Sigmoid colon (tissue), 7 donors: ENCODE measurements around the gene SLC9A3. TPM values are rescaled to one million over a fixed set of nuclear protein-coding genes. Genes with fewer than 3 reads are reported as not detected.

ENCODE experiments used
- DNase-seq: peaks from one replicate; pipeline ENCODE4 v3.0.0-alpha.2; 2019
- H3K27ac ChIP-seq, 4 donors: fragments of 200-600 bp; sonication (generic); one replicate each; pipeline ENCODE4 v1.5.1; 2016 to 2019; ENCODE audit warnings: mild to moderate bottlenecking in 1 of 4
- H3K27me3 ChIP-seq, 3 donors: fragments of 200-600 bp; sonication (generic); one replicate each; pipeline ENCODE4 v1.5.1; 2019; ENCODE audit warnings: mild to moderate bottlenecking in 1 of 3
- H3K36me3 ChIP-seq, 4 donors: fragments of 200-600 bp; sonication (generic); one replicate each; pipeline ENCODE4 v1.5.1; 2016 to 2019
- H3K4me1 ChIP-seq, 4 donors: fragments of 200-600 bp; sonication (generic); one replicate each; pipeline ENCODE4 v1.5.1; 2017 to 2019
- H3K4me3 ChIP-seq, 4 donors: fragments of 200-600 bp; sonication (generic); one replicate each; pipeline ENCODE4 v1.5.1; 2017 to 2019; ENCODE audit warnings: mild to moderate bottlenecking in 2 of 4, moderate library complexity in 1 of 4
- H3K9me3 ChIP-seq, 4 donors: fragments of 200-600 bp in 3 of 4; sonication (generic) in 3 of 4; one replicate each; pipeline versions ENCODE4 v1.5.1 to v1.6.1; 2013 to 2019
- EP300 ChIP-seq, 4 donors: sonication (generic); formaldehyde crosslinking; IDR thresholded peaks; one replicate each; pipeline ENCODE4 v1.6.1; 2017; ENCODE audit warnings: antibody characterized with exemption in 4 of 4
- POLR2A ChIP-seq, 2 donors: fragments of 450-650 bp; IDR thresholded peaks; one replicate each; pipeline ENCODE4 v1.6.1; 2016; ENCODE audit warnings: antibody characterized with exemption in 2 of 2, mild to moderate bottlenecking in 2 of 2, moderate library complexity in 2 of 2
- POLR2AphosphoS5 ChIP-seq, 4 donors: sonication (generic); formaldehyde crosslinking; IDR thresholded peaks; one replicate each; pipeline ENCODE4 v1.6.1; 2017; ENCODE audit warnings: antibody characterized with exemption in 4 of 4
- WGBS, 2 donors: extraction: QIAGEN DNeasy Blood & Tissue Kit; methylation state at CpG; one replicate each; pipeline ENCODE4 v1.1.7; 2013; 5-methylcytosine and 5-hydroxymethylcytosine counted together
- intact Hi-C: fragments of 100-400 bp; cut with DNase I; formaldehyde crosslinking; loops from one replicate; pipeline ENCODE4 v1.15.1; 2023
- polyA plus RNA-seq, 3 donors: library from polyadenylated mRNA; stranded (reverse); fragments of 200-250 nt; gene quantifications; one replicate each; pipeline ENCODE4 v1.2.3, GENCODE V29; 2013
- total RNA-seq, 4 donors: library from RNA; depleted of rRNA; stranded (reverse); fragments of >200 nt; gene quantifications; one replicate each; pipeline ENCODE4 v1.1.0, GENCODE V29; 2016
- TF ChIP-seq, protein P1 (sequence below), 4 experiments: fragments of 450-650 bp in 3 of 4; fragments of 200-600 bp in 1 of 4; IDR thresholded peaks; one replicate each; pipeline ENCODE4 v1.5.1; 2016 to 2019; ENCODE audit warnings: antibody characterized with exemption in 4 of 4, mild to moderate bottlenecking in 3 of 4, moderate library complexity in 2 of 4
- donor health status: healthy with polysubstance abuse.
- donor health status: Bipolar disorder and iron deficiency.
- donor health status: healthy.

SLC9A3 gene
- total and polyA plus RNA-seq, 7 donors = 0.83 to 51.3 (median 2.5) TPM

DNA sequence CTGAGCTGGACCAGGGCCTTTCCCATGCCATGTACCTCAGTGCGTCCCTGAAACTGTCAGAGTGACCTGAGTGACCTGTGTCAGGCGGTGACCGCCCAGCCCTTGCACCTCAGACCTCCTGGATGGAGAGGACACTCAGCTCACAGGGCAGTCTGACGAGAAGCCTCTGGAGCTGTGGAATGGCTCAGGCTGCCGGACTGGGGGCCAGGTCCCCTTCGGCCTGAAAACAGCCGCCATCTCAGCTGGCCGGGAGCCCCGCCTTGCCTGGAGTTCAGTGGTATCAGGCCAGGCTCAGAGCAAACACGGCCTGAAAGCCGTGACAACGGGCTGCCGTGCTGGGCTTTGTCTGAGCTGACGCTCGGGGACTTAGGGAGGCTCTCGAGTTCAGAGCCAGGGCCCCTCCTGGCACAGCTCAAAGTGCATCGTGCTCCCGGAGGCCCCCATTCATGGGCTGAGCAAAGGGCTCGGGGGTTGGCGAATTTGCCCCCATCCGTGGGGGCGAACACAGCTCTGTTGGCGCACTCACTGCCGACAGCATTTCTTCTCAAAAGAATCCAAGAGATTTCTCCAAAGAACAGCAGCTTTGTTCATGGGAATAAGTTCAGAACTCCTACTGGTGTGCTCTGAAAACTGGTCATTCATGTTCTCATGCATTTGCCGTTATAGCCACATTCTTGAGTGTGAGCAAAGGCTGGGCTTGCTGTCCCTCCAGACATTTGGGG, 8.4 kb upstream of the SLC9A3 start:
- Histone ChIP-seq H3K27ac (no peak overlapping the region), H3K27me3 (peaks cover 12 to 88% (median 47%) of the 10 kb centered on the region in 3 donors), H3K4me1 (peaks cover 0 to 13% (median 0%) of the 10 kb centered on the region in 4 donors), H3K9me3 (no peaks in the 10 kb centered on the region), H3K36me3 (no peaks in the 10 kb centered on the region), H3K4me3 (no peak overlapping the region)
- DNase-seq = no peak
- WGBS, 2 donors = 48 to 69% methylated on average over 25 of the region's 25 CpGs
- intact Hi-C loops = no loop called here
- TF ChIP-seq, protein P1, sequence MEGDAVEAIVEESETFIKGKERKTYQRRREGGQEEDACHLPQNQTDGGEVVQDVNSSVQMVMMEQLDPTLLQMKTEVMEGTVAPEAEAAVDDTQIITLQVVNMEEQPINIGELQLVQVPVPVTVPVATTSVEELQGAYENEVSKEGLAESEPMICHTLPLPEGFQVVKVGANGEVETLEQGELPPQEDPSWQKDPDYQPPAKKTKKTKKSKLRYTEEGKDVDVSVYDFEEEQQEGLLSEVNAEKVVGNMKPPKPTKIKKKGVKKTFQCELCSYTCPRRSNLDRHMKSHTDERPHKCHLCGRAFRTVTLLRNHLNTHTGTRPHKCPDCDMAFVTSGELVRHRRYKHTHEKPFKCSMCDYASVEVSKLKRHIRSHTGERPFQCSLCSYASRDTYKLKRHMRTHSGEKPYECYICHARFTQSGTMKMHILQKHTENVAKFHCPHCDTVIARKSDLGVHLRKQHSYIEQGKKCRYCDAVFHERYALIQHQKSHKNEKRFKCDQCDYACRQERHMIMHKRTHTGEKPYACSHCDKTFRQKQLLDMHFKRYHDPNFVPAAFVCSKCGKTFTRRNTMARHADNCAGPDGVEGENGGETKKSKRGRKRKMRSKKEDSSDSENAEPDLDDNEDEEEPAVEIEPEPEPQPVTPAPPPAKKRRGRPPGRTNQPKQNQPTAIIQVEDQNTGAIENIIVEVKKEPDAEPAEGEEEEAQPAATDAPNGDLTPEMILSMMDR (IDR thresholded peaks at IDR 0.05) = no peak
- TF ChIP-seq POLR2A (IDR thresholded peaks at IDR 0.05) (no peak), EP300 (IDR thresholded peaks at IDR 0.05) (no peak), POLR2AphosphoS5 (IDR thresholded peaks at IDR 0.05) (no peak)

DNA sequence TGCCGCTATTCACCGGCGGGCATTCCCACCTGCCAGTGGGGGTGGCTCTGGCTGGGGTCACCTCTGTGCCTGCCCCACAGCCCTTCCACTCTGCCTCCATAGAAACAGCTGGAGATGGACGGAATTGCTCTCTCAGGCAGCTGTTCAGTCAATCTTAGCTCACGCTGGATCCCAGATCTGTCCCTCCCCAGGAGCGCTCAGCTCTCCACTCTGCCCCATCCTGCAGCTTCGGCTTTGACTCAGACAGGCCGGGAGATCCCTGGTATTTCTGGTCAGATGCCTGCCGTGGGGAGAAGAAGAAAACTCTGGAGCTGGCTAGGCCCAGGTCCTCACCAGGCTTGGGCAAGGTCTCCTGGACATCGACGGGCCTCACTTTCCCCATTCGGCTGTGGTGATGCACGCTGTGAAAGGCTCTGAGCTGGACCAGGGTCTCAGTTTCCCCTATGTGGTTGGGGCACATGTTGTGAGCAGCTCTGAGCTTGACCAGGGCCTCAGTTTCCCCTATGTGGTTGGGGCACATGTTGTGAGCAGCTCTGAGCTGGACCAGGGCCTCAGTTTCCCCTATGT, 7.6 kb upstream of the SLC9A3 start:
- peaks cover 0 to 13% (median 0%) of the 10 kb centered on the region in 4 donors for H3K4me1 ChIP-seq
- TF ChIP-seq POLR2AphosphoS5 (IDR thresholded peaks at IDR 0.05) = no peak
- no peak for TF ChIP-seq POLR2A (IDR thresholded peaks at IDR 0.05)
- TF ChIP-seq, protein P1 (IDR thresholded peaks at IDR 0.05) = no peak
- no peak for TF ChIP-seq EP300 (IDR thresholded peaks at IDR 0.05)
- intact Hi-C loops = no loop called here
- H3K27ac ChIP-seq = no peak overlapping the region
- no peak for DNase-seq
- H3K9me3 ChIP-seq = no peaks in the 10 kb centered on the region
- peaks cover 14 to 93% (median 53%) of the 10 kb centered on the region in 3 donors for H3K27me3 ChIP-seq
- no peak overlapping the region for H3K4me3 ChIP-seq
- H3K36me3 ChIP-seq = no peaks in the 10 kb centered on the region
- whole genome bisulfite sequencing, 2 donors = 75 to 89% methylated on average over 13 of the region's 13 CpGs

DNA sequence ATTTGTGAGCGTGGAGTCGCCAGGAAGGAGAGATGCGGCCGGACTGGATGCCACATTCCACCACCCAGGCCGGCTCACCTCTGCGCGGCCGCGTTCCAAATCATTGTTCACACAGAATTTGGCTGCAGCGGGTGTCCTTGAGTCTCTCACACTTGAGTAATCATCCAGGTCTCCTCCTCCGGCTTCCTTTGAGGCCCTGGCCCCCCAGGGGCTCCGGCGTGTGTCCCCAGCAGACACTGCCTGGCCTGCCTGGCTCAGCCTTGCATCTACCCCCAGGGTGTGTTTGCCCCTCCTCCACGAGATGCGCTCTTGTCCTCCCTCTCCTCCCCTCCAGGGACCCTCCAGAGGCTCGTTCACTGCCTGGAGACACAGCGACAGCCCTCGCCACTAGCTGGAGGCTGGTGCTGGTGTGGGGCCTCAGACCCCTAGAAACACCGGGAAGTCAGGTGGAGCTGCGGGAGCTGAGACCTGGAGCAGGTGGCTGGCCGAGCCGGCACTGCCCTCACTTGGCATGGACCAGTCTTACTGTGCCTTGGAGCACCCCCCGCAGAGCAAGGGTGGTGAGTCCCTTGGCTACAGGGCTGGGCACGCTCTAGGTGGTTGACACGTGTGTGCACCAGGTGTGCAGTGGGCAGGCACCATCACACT, 7.0 kb upstream of the SLC9A3 start:
- no peak for TF ChIP-seq EP300 (IDR thresholded peaks at IDR 0.05)
- no peak for TF ChIP-seq POLR2A (IDR thresholded peaks at IDR 0.05)
- TF ChIP-seq, protein P1 (IDR thresholded peaks at IDR 0.05) = no peak
- TF ChIP-seq POLR2AphosphoS5 (IDR thresholded peaks at IDR 0.05) = no peak
- peaks cover 0 to 13% (median 0%) of the 10 kb centered on the region in 4 donors for H3K4me1 ChIP-seq
- intact Hi-C loops = no loop called here
- WGBS, 2 donors = 42 to 59% methylated on average over 25 of the region's 25 CpGs
- no peak overlapping the region for H3K27ac ChIP-seq
- no peaks in the 10 kb centered on the region for H3K9me3 ChIP-seq
- peaks cover 14 to 97% (median 59%) of the 10 kb centered on the region in 3 donors for H3K27me3 ChIP-seq
- DNase-seq = no peak
- no peaks in the 10 kb centered on the region for H3K36me3 ChIP-seq
- H3K4me3 ChIP-seq = no peak overlapping the region

DNA sequence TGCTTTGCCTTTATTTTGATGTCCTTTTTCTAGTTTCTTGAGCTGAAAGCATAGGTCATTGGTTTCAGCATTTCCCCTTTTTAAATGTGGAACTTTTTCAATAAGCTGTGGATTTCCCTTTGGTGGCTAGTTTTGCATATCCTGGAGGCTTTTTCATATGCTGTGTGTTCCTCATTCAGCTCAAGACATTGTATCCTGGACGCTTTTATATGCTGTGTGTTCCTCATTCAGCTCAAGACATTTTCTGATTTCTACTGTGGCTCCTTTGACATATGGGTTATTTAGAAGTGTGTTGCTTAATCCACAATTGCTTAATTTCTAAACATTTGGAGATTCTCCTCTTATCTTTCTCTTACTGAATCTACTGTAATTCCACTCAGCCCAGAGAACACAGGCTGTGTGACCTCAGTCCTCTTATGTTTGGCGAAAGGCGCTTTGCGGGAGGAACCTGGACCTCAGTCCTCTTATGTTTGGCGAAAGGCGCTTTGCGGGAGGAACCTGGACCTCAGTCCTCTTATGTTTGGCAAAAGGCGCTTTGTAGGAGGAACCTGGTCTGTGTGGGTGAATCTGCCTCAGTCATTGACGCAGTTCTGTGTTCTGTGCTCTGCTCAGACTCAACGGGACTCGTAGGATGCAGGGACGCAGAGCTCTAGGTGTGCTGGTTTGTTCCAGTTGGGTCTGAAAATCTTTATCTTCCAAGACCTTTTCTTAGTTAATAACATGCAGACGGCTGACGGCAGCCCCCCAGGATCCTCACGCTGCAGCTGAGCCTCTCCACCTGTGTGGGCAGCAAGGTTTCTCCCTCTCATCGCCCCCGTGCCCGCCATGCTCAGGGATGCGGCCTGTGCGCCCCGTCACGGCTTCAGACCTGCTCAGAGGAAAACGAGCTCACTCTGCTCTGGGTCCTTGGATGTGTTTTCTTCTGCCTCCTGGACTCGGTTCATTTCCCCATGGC, 6.0 kb upstream of the SLC9A3 start:
- intact Hi-C loops = no loop called here
- H3K27me3 ChIP-seq = peaks cover 17 to 97% (median 69%) of the 10 kb centered on the region in 3 donors
- no peak for DNase-seq
- no peaks in the 10 kb centered on the region for H3K36me3 ChIP-seq
- 68 to 69% methylated on average over 24 of the region's 24 CpGs for WGBS, 2 donors
- H3K4me1 ChIP-seq = peaks cover 0 to 13% (median 0%) of the 10 kb centered on the region in 4 donors
- no peak overlapping the region for H3K27ac ChIP-seq
- H3K9me3 ChIP-seq = no peaks in the 10 kb centered on the region
- no peak overlapping the region for H3K4me3 ChIP-seq
- TF ChIP-seq POLR2A (IDR thresholded peaks at IDR 0.05) (no peak), EP300 (IDR thresholded peaks at IDR 0.05) (no peak), POLR2AphosphoS5 (IDR thresholded peaks at IDR 0.05) (no peak)
- TF ChIP-seq, protein P1 (IDR thresholded peaks at IDR 0.05) = no peak
